ENCODE data around the gene HAPSTR1. TPM values are rescaled to one million over a fixed set of nuclear protein-coding genes. Genes with fewer than 3 reads are reported as not detected.
A peak's percentile ranks its signal among the peaks of the same experiment; 100 is the strongest.

Gene HAPSTR1
- total and polyA plus RNA-seq, 2 of the 13 experiments (the other 11 are each of a cell fraction or from before 2014, with no cell fraction given), result 25.2 to 83.2 TPM

- TF ChIP-seq, protein P1, sequence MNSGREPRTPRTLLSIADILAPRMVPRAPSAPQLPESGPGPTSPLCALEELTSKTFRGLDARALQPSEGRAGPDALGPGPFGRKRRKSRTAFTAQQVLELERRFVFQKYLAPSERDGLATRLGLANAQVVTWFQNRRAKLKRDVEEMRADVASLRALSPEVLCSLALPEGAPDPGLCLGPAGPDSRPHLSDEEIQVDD (CRISPR knock-in tag; IDR thresholded peaks at IDR 0.05; ENCODE audit: borderline replicate concordance), result no peak
- TF ChIP-seq CSRNP2 (CRISPR knock-in tag; conservative IDR thresholded peaks at IDR 0.05; ENCODE audit: low read depth), result no peak
- TF ChIP-seq GTF2F1 (IDR thresholded peaks at IDR 0.05; ENCODE audit: low read length), result no peak
- TF ChIP-seq ZNF598 (CRISPR knock-in tag; IDR thresholded peaks at IDR 0.05; ENCODE audit: borderline replicate concordance), result no peak
- TF ChIP-seq, protein P2, sequence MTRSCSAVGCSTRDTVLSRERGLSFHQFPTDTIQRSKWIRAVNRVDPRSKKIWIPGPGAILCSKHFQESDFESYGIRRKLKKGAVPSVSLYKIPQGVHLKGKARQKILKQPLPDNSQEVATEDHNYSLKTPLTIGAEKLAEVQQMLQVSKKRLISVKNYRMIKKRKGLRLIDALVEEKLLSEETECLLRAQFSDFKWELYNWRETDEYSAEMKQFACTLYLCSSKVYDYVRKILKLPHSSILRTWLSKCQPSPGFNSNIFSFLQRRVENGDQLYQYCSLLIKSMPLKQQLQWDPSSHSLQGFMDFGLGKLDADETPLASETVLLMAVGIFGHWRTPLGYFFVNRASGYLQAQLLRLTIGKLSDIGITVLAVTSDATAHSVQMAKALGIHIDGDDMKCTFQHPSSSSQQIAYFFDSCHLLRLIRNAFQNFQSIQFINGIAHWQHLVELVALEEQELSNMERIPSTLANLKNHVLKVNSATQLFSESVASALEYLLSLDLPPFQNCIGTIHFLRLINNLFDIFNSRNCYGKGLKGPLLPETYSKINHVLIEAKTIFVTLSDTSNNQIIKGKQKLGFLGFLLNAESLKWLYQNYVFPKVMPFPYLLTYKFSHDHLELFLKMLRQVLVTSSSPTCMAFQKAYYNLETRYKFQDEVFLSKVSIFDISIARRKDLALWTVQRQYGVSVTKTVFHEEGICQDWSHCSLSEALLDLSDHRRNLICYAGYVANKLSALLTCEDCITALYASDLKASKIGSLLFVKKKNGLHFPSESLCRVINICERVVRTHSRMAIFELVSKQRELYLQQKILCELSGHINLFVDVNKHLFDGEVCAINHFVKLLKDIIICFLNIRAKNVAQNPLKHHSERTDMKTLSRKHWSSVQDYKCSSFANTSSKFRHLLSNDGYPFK (CRISPR knock-in tag; IDR thresholded peaks at IDR 0.05; ENCODE audit: borderline replicate concordance), result 0 out of 2 replicates have a peak, but pooled peaks have one; percentile 23
- peak; percentile 74; the same call in 1 of the 2 replicates for TF ChIP-seq ZMYM3 (CRISPR knock-in tag; IDR thresholded peaks at IDR 0.05)
- no peak for TF ChIP-seq ZNF101 (CRISPR knock-in tag; IDR thresholded peaks at IDR 0.05; ENCODE audit: borderline replicate concordance, low read depth)
- 0 out of 2 replicates have a peak, but pooled peaks have one; percentile 46 for TF ChIP-seq JUN (CRISPR knock-in tag; IDR thresholded peaks at IDR 0.05)
- TF ChIP-seq POLR2AphosphoS5 (IDR thresholded peaks at IDR 0.05; ENCODE audit: low read depth, low read length), result no peak
- TF ChIP-seq ZNF335 (CRISPR knock-in tag; IDR thresholded peaks at IDR 0.05), result no peak
- no peak for TF ChIP-seq ZNF260 (CRISPR knock-in tag; IDR thresholded peaks at IDR 0.05; ENCODE audit: borderline replicate concordance, low read depth)
- TF ChIP-seq, protein P3, sequence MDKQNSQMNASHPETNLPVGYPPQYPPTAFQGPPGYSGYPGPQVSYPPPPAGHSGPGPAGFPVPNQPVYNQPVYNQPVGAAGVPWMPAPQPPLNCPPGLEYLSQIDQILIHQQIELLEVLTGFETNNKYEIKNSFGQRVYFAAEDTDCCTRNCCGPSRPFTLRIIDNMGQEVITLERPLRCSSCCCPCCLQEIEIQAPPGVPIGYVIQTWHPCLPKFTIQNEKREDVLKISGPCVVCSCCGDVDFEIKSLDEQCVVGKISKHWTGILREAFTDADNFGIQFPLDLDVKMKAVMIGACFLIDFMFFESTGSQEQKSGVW (CRISPR knock-in tag; IDR thresholded peaks at IDR 0.05; ENCODE audit: borderline replicate concordance), result no peak
- TF ChIP-seq RORA (CRISPR knock-in tag; IDR thresholded peaks at IDR 0.05), result no peak
- TF ChIP-seq KDM1A (CRISPR knock-in tag; IDR thresholded peaks at IDR 0.05), result no peak
- no peak for TF ChIP-seq SP5 (CRISPR knock-in tag; IDR thresholded peaks at IDR 0.05; ENCODE audit: borderline replicate concordance, low read depth)
- TF ChIP-seq ZNF253 (CRISPR knock-in tag; IDR thresholded peaks at IDR 0.05; ENCODE audit: borderline replicate concordance), result no peak
- TF ChIP-seq, protein P4, sequence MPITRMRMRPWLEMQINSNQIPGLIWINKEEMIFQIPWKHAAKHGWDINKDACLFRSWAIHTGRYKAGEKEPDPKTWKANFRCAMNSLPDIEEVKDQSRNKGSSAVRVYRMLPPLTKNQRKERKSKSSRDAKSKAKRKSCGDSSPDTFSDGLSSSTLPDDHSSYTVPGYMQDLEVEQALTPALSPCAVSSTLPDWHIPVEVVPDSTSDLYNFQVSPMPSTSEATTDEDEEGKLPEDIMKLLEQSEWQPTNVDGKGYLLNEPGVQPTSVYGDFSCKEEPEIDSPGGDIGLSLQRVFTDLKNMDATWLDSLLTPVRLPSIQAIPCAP (CRISPR knock-in tag; IDR thresholded peaks at IDR 0.05; ENCODE audit: low read depth), result no peak
- no peak for TF ChIP-seq FOXO4 (CRISPR knock-in tag; conservative IDR thresholded peaks at IDR 0.05)
- TF ChIP-seq ZNF703 (CRISPR knock-in tag; IDR thresholded peaks at IDR 0.05; ENCODE audit: borderline replicate concordance), result no peak
- TF ChIP-seq MYC (CRISPR knock-in tag; IDR thresholded peaks at IDR 0.05; ENCODE audit: borderline replicate concordance), result peak; percentile 65; the same call in 1 of the 2 replicates
- peak; percentile 33; the same call in 1 of the 2 replicates for TF ChIP-seq MEIS2 (CRISPR knock-in tag; IDR thresholded peaks at IDR 0.05)
- no peak for TF ChIP-seq SSRP1 (CRISPR knock-in tag; IDR thresholded peaks at IDR 0.05)
- TF ChIP-seq HOXA7 (CRISPR knock-in tag; IDR thresholded peaks at IDR 0.05), result no peak
- no peak for TF ChIP-seq ZNF616 (CRISPR knock-in tag; IDR thresholded peaks at IDR 0.05; ENCODE audit: low read depth)
These were observed 2.6 kb upstream of the HAPSTR1 start (continued) for GRCh38 chr16:9088848-9089247.
